ENCODE data around the gene PRR36. TPM values are rescaled to one million over a fixed set of nuclear protein-coding genes. Genes with fewer than 3 reads are reported as not detected.
"Not testable (repeated sequence)": the region's sequence is repeated elsewhere in the genome, so short reads cannot be mapped to it uniquely, and the experiment has no call there.

Gene PRR36
- total and polyA plus RNA-seq, 8 donors, result 1.2 to 13.4 (median 9.9) TPM

- intact Hi-C loops (cut with DNase I), result no loop called here
- Histone ChIP-seq H3K27ac (peak overlapping the region; percentile 40 to 86), H3K4me1 (peaks cover 28 to 69% of the 10 kb centered on the region in 2 donors), H3K27me3 (peaks cover 28 to 47% of the 10 kb centered on the region in 2 donors), H3K4me3 (peak overlapping the region; percentile 19 to 72), H3K9me3 (no peaks in the 10 kb centered on the region), H3K36me3 (peaks cover 0 to 21% of the 10 kb centered on the region in 2 donors)
- ATAC-seq (no peak), DNase-seq (no peak)
- no peak for TF ChIP-seq CTCF (IDR thresholded peaks at IDR 0.05)
Measured at GRCh38 chr19:7921302-7921966, 47.2 kb upstream of the PRR36 start.

- intact Hi-C loops (cut with DNase I), result no loop called here
- H3K27ac ChIP-seq, result peak overlapping the region; percentile 87 to 92
- H3K4me3 ChIP-seq, result peak overlapping the region; percentile 57 to 72
- ATAC-seq, result peak; percentile 89
- peaks cover 35 to 54% of the 10 kb centered on the region in 2 donors for H3K27me3 ChIP-seq
- H3K36me3 ChIP-seq, result peaks cover 0 to 21% of the 10 kb centered on the region in 2 donors
- H3K4me1 ChIP-seq, result peaks cover 33 to 71% of the 10 kb centered on the region in 2 donors
- H3K9me3 ChIP-seq, result no peaks in the 10 kb centered on the region
- DNase-seq, result peak; percentile 90 to 100 (median 98)
- TF ChIP-seq CTCF (IDR thresholded peaks at IDR 0.05), result no peak
Measured at GRCh38 chr19:7920519-7921301, 46.5 kb upstream of the PRR36 start.

- Histone ChIP-seq H3K9me3 (no peaks in the 10 kb centered on the region), H3K27ac (peak within 1 kb of the TSS; percentile 87 to 92), H3K36me3 (peaks cover 0 to 21% of the 10 kb centered on the region in 2 donors), H3K4me3 (peak within 1 kb of the TSS; percentile 57 to 72), H3K4me1 (peaks cover 28 to 65% of the 10 kb centered on the region in 2 donors), H3K27me3 (peaks cover 42 to 54% of the 10 kb centered on the region in 2 donors)
- DNase-seq, result peak; percentile 94 to 97 (median 96)
- ATAC-seq, result peak; percentile 74
- intact Hi-C loops (cut with DNase I), result no loop called here
- no peak for TF ChIP-seq CTCF (IDR thresholded peaks at IDR 0.05)
Measured at GRCh38 chr19:7919610-7920518, 45.7 kb upstream of the PRR36 start, which contains the start of gene SNAPC2. TSS of gene SNAPC2 (plus strand) at chr19:7920338. CDS start at chr19:7920367, 29 bp downstream.

GRCh38 chr19:7918615-7919421, 44.6 kb upstream of the PRR36 start:
- TF ChIP-seq CTCF (IDR thresholded peaks at IDR 0.05), result no peak
- Histone ChIP-seq H3K4me3 (no peak overlapping the region), H3K36me3 (peaks cover 0 to 22% of the 10 kb centered on the region in 2 donors), H3K9me3 (no peaks in the 10 kb centered on the region), H3K4me1 (peaks cover 27 to 60% of the 10 kb centered on the region in 2 donors), H3K27ac (no peak overlapping the region), H3K27me3 (peaks cover 42 to 59% of the 10 kb centered on the region in 2 donors)
- ATAC-seq, result no peak
- intact Hi-C loops (cut with DNase I), result no loop called here
- DNase-seq, result peak in 1 of 4 donors; percentile 73

- ATAC-seq; H3K27ac ChIP-seq; DNase-seq; H3K9me3 ChIP-seq; intact Hi-C loops (cut with DNase I): not testable (repeated sequence)
- Histone ChIP-seq H3K4me1 (peaks cover 27 to 60% of the 10 kb centered on the region in 2 donors), H3K27me3 (peaks cover 42 to 62% of the 10 kb centered on the region in 2 donors), H3K4me3 (peak overlapping the region in 1 of 2 donors; percentile 33), H3K36me3 (peaks cover 0 to 25% of the 10 kb centered on the region in 2 donors)
Measured at GRCh38 chr19:7918062-7918614, 43.9 kb upstream of the PRR36 start.
